GM10266 (cell line): Measurements from ENCODE around the gene INA.

ENCODE experiments used
- DNase-seq: peaks from one replicate; pipeline ENCODE4 v3.0.0; 2012; ENCODE audit errors: extremely low spot score
- TF ChIP-seq, protein P1 (sequence below): IDR thresholded peaks from 2 replicates; pipeline ENCODE4 v1.5.1; 2012; ENCODE audit warnings: mild to moderate bottlenecking, low read depth; ENCODE audit not compliant: control insufficient read depth, insufficient read depth; ENCODE audit errors: missing control alignments

The INA gene

DNA sequence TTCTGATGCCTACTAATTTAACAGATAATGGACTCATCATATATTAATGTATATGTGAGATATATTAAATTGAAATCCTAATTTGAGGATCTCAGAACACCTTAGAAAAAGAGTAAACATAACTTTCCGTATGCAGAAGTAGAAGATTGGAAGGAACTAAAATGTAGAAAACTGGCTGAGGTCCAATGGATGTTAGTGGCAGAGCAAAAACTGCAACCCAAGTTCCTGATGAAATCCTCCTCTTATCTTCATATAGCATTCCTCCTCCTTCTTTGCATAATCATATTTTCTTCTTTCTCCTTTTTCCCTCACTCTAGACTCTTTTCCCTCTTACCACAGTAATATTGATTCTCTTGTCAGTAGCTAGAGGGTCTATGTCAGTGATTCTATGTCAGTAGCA, 6.0 kb downstream of the INA start:
- TF ChIP-seq, protein P1, sequence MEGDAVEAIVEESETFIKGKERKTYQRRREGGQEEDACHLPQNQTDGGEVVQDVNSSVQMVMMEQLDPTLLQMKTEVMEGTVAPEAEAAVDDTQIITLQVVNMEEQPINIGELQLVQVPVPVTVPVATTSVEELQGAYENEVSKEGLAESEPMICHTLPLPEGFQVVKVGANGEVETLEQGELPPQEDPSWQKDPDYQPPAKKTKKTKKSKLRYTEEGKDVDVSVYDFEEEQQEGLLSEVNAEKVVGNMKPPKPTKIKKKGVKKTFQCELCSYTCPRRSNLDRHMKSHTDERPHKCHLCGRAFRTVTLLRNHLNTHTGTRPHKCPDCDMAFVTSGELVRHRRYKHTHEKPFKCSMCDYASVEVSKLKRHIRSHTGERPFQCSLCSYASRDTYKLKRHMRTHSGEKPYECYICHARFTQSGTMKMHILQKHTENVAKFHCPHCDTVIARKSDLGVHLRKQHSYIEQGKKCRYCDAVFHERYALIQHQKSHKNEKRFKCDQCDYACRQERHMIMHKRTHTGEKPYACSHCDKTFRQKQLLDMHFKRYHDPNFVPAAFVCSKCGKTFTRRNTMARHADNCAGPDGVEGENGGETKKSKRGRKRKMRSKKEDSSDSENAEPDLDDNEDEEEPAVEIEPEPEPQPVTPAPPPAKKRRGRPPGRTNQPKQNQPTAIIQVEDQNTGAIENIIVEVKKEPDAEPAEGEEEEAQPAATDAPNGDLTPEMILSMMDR = no peak
- no peak for DNase-seq

DNA sequence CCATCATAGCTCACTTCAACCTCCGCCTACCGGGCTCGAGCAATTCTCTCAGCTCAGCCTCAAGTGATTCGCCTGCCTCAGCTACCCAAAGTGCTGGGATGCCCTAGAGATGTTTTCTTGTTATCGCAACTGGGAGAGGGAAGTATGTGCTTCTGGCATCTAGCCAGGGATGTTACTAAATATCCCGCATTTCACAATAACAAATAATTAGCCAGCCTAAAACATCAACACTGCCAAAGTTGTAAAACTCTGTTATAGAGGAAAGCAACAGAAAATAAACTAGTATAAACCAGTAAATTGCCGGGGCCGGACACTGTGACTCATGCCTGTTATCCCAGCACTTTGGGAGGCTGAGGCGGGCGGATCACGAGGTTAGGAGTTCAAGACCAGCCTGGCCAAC, 7.2 kb downstream of the INA start:
- no peak for DNase-seq
- TF ChIP-seq, protein P1 = no peak

DNA sequence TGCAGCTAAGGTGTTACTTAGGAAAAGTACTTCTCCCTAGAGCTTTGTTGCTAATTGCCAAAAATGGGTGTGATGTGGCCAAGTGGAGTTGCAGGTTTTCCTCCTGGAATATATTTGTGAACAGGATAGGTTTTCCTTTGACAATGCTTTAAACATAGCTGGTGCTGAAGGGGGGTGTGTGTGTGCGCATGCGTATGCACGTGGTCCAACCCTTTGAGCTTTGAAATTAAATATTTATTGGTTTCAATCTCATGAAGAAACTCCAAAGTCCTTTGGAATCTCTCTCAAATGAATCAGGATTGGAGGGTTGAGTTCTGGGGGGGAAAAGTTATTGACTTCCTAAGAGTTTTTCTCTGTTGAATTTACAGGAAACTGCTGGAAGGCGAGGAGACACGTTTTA, 11.1 kb downstream of the INA start:
- DNase-seq = no peak
- TF ChIP-seq, protein P1 = no peak

DNA sequence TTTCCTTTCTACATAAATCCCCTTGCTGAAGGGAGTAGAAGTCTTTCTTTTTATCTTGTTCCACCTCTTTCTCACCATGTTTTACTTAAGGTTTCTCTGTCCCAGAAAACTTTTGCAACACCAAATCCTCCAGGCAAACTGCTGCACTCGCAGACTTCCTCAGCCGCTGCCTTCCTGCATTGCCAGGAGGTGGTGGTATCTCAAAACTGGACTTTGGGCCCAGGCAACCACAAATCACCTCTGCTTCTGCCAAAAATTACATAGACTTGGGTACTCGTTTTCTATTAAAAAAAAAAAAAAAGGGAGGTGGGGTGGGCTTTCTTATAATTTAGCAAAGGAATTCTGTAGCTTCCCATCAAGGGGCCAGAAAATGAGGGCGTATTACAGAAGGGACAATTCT, 14.7 kb downstream of the INA start:
- no peak for DNase-seq
- TF ChIP-seq, protein P1 = no peak

DNA sequence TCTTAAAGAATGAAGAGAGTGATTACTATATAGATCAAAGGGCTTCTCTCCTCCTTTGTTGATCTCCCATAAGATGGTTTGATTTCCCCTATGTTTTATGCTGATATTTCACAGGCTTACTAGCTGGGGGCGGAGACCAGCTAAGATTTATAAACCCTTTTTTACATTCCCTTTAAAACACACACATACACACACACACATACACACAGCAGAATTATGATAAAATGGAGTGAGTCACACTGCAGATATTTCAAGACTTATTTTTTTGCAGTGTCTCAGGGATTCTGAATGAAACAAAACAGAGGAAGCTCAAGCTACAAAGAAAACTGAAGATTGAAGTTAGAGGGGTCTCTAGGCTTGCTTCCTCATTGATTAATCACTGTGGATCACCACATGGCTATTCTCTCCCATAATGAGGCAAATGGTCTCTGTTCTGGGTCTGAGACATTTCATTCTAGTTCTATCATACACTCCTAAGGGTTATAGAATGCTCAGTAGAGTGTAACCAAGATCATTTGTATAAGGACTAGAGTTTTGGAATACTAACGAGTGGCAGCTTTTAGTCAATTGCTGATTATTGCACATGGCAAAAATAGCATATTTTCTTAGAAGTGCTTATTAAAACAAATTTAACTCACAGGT, 18.6 kb downstream of the INA start:
- no peak for DNase-seq
- TF ChIP-seq, protein P1 = no peak

DNA sequence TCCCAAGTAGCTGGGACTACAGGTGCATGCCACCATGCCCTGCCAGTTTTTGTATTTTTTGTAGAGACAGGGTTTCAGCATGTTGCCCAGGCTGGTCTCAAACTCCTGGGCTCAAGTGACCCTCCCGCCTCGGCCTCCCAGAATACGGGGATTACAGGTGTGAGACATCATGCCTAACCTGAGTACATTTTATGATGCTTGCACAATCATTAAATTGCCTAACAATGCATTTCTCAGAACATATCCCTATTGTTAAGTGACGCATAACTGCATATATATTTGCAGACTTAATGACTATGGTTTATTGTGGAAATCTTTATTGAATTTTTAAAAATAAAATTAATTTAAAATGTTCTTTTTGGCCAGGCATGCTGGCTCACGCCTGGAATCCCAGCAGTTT, 30.7 kb downstream of the INA start:
- TF ChIP-seq, protein P1 = no peak
- no peak for DNase-seq

DNA sequence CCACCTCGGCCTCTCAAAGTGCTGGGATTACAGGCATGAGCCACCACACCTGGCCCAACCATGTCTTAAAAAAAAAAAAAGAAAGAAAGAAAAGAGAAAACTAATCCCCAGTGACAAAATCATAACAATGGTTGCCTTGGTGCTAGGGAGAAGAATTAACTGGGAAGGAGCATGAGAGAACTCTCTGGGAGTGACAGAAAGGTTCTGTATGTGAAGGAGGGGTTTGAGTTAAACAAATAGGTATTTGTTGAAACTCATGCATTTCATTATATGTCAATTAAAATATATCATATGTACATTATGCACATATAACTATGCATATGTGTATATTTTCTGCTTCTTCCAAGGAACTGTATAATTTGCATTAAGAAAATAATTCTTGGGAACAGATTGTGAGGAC, 33.3 kb downstream of the INA start:
- TF ChIP-seq, protein P1 = no peak
- no peak for DNase-seq
